ENCODE results near the gene IL12RB1. TPM values are rescaled to one million over a fixed set of nuclear protein-coding genes. Genes with fewer than 3 reads are reported as not detected.

The IL12RB1 gene
- total and polyA plus RNA-seq, 2 donors (not counting 3 experiments of a cell fraction or from before 2014, with no cell fraction given) = not detected

- peak; percentile 67 for TF ChIP-seq POLR2AphosphoS5 (IDR thresholded peaks at IDR 0.05; ENCODE audit: insufficient read depth, low read depth, low read length)
- TF ChIP-seq, protein P1, sequence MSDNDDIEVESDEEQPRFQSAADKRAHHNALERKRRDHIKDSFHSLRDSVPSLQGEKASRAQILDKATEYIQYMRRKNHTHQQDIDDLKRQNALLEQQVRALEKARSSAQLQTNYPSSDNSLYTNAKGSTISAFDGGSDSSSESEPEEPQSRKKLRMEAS (IDR thresholded peaks at IDR 0.05; ENCODE audit: insufficient read depth, insufficient read length) = peak; percentile 19
- peak; percentile 60 for TF ChIP-seq JUN (IDR thresholded peaks at IDR 0.05; ENCODE audit: borderline replicate concordance, insufficient read depth, insufficient read length, low read depth)
- no peak for TF ChIP-seq GATA2 (IDR thresholded peaks at IDR 0.05; ENCODE audit: insufficient read depth, insufficient read length, low read depth, low read length)
- TF ChIP-seq MYC (IDR thresholded peaks at IDR 0.05; ENCODE audit: low read depth, low read length) = no peak
- TF ChIP-seq FOS (IDR thresholded peaks at IDR 0.05; ENCODE audit: borderline replicate concordance, insufficient read depth, low read length) = peak; percentile 87
- DNase-seq (ENCODE audit: low read depth, low spot score) (peak; percentile 97), FAIRE-seq (peak; percentile 97)
- ChIA-PET CTCF (interaction anchor here (1.1 to 1.3 kb wide), 2 partner anchors 14 to 37 kb away, joined by 4 to 5 read pairs; no protein-coding TSS in a partner anchor), POLR2A (no interaction called here)
- Histone ChIP-seq H3K4me1 (ENCODE audit: control insufficient read depth, extremely low read depth, insufficient read depth, low read length) (peaks cover 49% of the 10 kb centered on the region), H3K4me3 (replicated peaks in 1 of 3; ENCODE audit: insufficient read depth in 1 of 3, low read depth in 1 of 3, low read length in 3 of 3) (no peak overlapping the region), H3K9me3 (replicated peaks; ENCODE audit: control insufficient read depth, insufficient read depth, low read length) (no peaks in the 10 kb centered on the region), H3K27me3 (ENCODE audit: control insufficient read depth in 2 of 2, insufficient read depth in 2 of 2, low read length in 2 of 2) (no peaks in the 10 kb centered on the region), H3K36me3 (ENCODE audit: control insufficient read depth in 2 of 2, extremely low read depth in 1 of 2, insufficient read depth in 2 of 2, low read length in 2 of 2) (no peaks in the 10 kb centered on the region), H3K4me2 (ENCODE audit: insufficient read depth, low read length) (no peak overlapping the region), H3K9me1 (replicated peaks; ENCODE audit: control insufficient read depth, extremely low read depth, insufficient read depth, low read length) (no peaks in the 10 kb centered on the region), H2AFZ (ENCODE audit: low read depth, low read length) (peak overlapping the region; percentile 6), H3K79me2 (ENCODE audit: control insufficient read depth, insufficient read depth, low read length) (no peaks in the 10 kb centered on the region), H3K27ac (ENCODE audit: insufficient read depth, low read depth, low read length) (peak overlapping the region; percentile 92), H4K20me1 (replicated peaks; ENCODE audit: control insufficient read depth, extremely low read depth, insufficient read depth, low read length) (no peaks in the 10 kb centered on the region), H3K9ac (replicated peaks; ENCODE audit: extremely low read depth, insufficient read depth, low read length) (peak overlapping the region; percentile 66)
- dilution Hi-C loops (cut with MboI; ENCODE audit: extremely low pct_ligation_motif_present, low sequenced_read_pairs) (no loop called here), intact Hi-C loops (cut with micrococcal nuclease) (loop anchor here (1.0 to 5.0 kb wide), 2 partner anchors 14 to 36 kb away; no protein-coding TSS in a partner anchor)
- BruUV-seq (replicated peaks) = no TSS peak
Observed at GRCh38 chr19:18021121-18021755, 65.5 kb downstream of the IL12RB1 start.

All from endothelial cell of umbilical vein (primary cell).